HG02970 (cell line): ENCODE results near the gene DPEP1.
"Not testable (repeated sequence)": the region's sequence is repeated elsewhere in the genome, so short reads cannot be mapped to it uniquely, and the experiment has no call there.

Source experiments
- ATAC-seq: cut with Tn5 transposase; IDR thresholded peaks from one replicate; pipeline ENCODE4 v1.9.1; 2021; ENCODE audit warnings: mild to moderate bottlenecking, moderate library complexity, moderate number of reproducible peaks; ENCODE audit not compliant: unreplicated experiment, low FRiP score

Gene DPEP1

GRCh38 chr16:89613231-89613953, at the start of gene DPEP1:
DPEP1 (plus strand) TSS chr16:89613642; CDS start chr16:89630411, 16,769 bp downstream.
- no peak for ATAC-seq

- no peak for ATAC-seq
These were observed 48.8 kb upstream of the DPEP1 start for GRCh38 chr16:89564476-89565255.

- no peak for ATAC-seq
These were observed 48.3 kb upstream of the DPEP1 start for GRCh38 chr16:89565256-89565505.

- peak; percentile 42 for ATAC-seq
These were observed 47.7 kb upstream of the DPEP1 start for GRCh38 chr16:89565506-89566372.

GRCh38 chr16:89567656-89568594, 45.5 kb upstream of the DPEP1 start:
- ATAC-seq, result no peak

- ATAC-seq, result no peak
These were observed 43.7 kb upstream of the DPEP1 start for GRCh38 chr16:89569506-89570341.

GRCh38 chr16:89570342-89570923, 43.0 kb upstream of the DPEP1 start:
- no peak for ATAC-seq

- not testable (repeated sequence) for ATAC-seq
These were observed 42.4 kb upstream of the DPEP1 start for GRCh38 chr16:89570983-89571598.

- no peak for ATAC-seq
These were observed 41.8 kb upstream of the DPEP1 start for GRCh38 chr16:89571636-89572035.

- ATAC-seq, result no peak
These were observed 41.4 kb upstream of the DPEP1 start for GRCh38 chr16:89572073-89572484.

GRCh38 chr16:89572485-89573205, 40.8 kb upstream of the DPEP1 start:
- no peak for ATAC-seq

GRCh38 chr16:89573826-89574680, 39.4 kb upstream of the DPEP1 start:
- no peak for ATAC-seq

- ATAC-seq, result no peak
These were observed 38.7 kb upstream of the DPEP1 start for GRCh38 chr16:89574681-89575246.

GRCh38 chr16:89575247-89576152, 37.9 kb upstream of the DPEP1 start, which contains the start of gene CPNE7:
CPNE7 (plus strand) TSS chr16:89575758; CDS start chr16:89575898, 140 bp downstream.
- ATAC-seq, result no peak
